IPS DF 19.7 (cell line): ENCODE measurements around the gene IGFBP7.

Source experiments
- DNase-seq: peaks from one replicate; pipeline ENCODE4 v3.0.0-alpha.2; 2013; ENCODE audit warnings: low read depth, low spot score

IGFBP7 gene

DNA sequence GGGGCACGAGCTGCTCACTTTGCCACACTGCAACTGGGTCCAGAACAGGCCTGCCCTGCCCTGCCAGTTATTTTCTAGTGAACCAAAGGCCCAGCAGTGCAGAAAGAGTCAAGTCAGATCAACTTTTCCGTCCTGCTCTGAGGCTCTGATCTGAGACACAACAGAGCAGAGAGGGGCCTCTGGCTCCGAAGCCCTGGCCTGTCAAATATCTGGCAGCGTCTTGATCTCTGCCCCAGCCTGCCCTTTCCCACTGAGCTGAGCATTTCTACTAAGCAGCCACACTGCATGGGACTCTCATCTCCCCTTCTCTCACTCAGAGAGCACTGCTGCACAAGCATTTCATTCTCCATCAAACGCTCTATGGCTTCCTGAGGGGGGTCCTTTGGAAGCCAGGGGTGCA, 11.8 kb downstream of the IGFBP7 start:
- DNase-seq: no peak

DNA sequence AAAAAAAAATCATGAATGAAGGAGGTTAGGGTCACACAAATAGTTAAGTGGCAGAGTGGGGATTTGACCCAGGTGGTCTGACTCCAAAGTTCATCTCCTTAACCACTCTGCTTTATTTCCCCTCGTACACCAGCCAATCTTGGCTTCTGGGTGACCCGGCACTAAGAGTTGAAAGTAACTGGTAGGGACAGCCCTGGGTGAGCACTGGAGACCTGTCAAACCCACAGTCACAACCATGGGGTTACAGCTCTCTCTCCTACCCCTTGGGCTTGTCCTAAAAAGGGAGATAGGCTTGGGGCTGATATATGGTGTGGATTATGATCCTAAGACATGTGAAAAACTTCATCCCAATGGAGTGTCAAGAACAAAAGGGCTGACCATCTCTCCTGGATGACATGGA, 12.5 kb downstream of the IGFBP7 start:
- no peak for DNase-seq

GRCh38 chr4:57095956-57096355, 14.2 kb downstream of the IGFBP7 start:
- no peak for DNase-seq

- DNase-seq: no peak
Measured at GRCh38 chr4:57095245-57095644, 14.9 kb downstream of the IGFBP7 start.

- DNase-seq: no peak
Measured at GRCh38 chr4:57094832-57095223, 15.4 kb downstream of the IGFBP7 start.

DNA sequence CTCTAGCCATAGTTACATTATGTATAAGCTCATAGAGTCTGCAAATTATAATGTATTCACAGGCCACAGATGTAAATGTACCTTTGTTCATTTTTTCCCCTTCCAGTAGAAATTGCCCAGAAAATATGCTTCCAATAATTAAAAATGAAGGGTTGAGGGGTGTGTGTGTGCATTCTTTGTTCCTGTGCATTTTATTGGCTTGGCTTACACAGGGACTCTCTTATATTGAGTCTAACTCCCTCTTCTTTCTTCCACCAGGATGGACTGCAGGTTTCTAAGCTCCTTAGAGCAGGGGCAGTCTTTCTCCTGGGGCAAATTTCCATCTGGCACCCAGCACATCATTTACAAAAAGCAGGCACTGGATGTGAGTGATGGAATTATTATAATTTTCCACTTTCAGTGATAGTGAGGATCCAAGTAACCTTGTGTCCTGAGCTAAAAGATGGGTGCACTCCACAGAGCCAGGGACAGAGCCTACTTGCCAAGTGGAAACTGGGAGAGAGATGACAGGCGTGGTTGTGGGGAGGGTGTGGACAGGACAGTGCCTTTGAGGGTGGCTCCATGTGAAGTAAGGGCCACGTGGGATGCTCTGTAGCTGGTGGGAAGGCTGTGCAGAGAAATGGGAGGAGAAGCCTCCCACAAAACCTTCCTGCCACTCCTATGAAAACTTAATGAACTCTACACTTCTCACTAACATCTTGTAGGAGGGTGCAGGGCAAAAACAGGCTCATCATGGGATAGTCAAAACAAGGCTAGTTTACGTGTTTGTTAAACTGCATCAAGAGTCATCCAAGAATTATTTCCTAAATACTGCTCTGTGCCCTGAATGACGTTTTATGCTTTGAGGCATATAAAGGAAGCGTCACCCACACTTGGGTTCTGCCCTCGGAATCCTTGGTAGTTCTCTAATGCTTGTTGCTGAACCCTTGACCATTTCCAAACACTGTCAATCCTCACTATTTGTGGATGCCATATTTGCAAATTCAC, 16.0 kb downstream of the IGFBP7 start:
- DNase-seq: no peak

DNA sequence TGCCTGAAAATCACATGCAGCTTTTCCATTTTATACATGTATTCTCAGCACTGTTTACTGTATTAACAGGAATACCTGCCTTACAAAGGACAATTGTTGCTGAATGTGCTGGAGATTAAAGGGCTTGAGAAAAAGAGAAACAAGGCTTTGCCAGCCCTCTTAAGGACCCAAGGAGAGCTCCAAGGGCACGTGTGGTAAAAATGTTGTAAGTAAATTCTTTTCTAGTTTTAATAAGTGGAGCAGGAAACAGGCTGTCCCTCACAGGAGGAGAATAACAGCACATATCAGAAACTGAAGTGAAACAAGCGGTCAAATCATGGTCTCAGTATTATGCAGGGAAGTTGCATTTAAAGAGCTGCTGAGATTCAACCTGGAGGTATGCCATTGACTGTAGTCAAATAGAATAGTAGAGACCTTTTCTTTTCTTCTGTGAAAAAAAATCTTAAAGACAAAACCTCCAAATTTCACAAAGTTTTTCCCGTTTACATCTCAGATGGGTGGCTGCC, 18.5 kb downstream of the IGFBP7 start:
- no peak for DNase-seq

- DNase-seq: no peak
Measured at GRCh38 chr4:57090079-57090478, 20.1 kb downstream of the IGFBP7 start.

DNA sequence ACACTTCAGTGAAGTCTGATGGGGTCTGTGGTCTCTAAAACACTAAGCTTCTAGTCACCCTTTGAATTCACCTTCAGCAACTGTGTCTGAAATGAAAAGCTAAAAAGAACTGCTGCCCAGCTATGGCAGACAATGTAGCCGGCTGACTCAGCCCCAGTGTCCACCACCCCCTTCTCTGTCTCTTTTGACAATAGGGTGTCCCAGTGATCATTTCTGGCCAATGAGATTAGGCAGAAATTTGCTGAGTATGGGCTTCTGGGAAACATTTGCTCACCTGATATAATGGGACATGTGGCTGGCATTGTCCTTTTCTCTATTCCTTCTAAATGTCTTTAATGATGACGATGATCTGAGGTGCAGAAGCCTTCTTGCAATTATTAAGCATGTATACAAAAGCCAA, 20.6 kb downstream of the IGFBP7 start:
- DNase-seq: no peak

- DNase-seq: no peak
Measured at GRCh38 chr4:57086031-57086723, 24.0 kb downstream of the IGFBP7 start.

DNA sequence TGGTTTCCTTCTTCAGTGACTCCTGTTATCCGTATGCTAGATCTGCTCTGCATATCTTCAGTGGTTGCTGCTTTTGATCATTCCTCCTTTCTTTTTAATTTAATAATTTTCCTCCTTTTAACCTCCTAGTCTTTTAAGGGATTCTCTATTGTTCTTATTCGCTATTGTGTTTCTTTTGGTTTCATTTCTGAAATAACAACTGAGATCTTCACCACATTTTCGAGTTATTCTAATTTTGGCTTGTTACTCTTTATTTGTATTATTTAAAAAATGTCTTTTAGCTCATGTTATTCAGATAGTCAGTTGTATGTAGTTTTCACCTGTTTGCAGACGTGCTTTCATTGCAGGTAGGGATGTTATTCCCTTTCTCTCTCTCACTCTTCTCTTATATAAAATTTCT, 24.9 kb downstream of the IGFBP7 start:
- no peak for DNase-seq

DNA sequence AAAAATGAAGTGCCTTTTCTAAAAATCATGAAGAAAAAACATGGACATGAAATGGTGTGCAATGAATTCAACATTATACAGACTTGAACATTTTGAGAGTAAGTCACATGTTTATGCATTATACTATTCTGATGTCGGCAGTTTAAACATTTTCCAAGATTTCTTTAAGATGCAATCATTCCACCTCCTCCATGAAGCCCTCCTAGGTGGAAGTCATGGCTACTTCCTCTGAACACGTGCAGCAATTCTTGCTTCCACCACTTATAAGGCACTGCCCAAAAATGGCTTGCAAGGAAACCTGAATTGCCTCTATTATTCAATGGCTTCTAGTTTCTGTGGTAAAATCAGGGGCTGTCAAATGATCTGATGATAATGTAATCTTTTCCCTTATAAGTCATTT, 25.8 kb downstream of the IGFBP7 start:
- DNase-seq: no peak

DNA sequence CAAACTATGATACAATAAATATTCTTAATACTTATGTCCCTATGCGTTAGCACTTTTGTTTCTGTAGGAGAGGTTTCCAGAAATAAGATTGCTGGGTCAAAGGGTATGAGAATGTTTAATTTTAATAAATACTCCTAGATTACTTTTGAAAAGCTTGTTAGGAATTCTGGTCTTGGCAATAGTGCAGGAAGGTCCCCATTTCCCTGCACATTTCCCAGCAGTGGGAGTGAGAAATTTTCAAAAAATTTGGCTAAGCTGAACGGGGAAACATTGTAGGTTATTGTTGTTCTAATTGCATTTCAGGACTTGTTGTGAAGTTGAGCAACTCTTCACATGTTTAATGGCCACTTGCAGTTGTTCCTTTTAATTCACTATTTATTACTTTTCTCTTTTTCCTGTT, 27.1 kb downstream of the IGFBP7 start:
- no peak for DNase-seq

DNA sequence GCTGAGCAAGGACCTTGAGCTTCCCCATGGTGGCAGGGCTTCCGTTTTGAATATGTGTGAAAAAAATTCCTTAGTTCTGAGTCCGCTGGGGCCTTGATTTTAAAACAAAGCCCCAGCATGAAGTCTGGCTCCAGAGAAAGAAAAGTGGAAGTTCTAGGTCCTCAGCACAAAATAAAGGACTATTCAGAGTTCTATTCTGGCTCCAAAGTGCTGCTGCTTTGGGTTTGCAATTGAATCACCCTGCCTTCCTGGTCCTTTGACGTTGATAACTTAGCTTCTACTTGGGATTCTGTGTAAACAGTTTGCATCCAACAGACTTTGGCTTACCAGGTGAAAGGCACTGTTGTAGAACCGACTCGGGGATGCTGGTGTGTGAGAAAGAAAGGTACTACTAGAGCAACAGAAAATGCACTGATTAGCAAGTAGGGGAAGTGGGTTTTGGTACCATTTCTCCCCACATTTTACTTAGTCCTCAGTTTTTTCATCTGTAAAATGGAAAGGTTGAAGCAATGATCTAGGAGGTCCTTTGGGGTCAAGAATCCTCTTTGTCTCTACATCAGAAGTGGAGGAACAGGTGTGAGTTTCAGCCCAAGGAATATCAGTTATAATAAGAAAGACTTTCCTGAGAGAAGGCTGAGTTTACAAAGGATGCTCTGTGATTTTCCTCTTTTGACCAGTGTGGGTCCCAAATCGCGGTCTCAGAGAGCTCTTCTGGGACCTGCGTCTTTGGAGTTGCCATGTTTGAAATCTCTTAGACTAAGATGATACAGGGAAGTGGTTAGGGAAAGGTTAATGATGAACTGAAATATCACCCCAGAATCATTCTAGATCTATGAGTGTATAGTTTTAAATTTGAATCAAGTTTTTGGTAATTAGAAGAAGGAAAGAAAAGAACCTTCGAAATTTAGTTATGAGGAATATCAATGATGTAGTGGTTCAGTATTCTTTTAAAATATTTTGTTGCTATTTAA, 28.2 kb downstream of the IGFBP7 start:
- peak; percentile 47 for DNase-seq

- no peak for DNase-seq
Measured at GRCh38 chr4:57080781-57081650, 29.2 kb downstream of the IGFBP7 start.

DNA sequence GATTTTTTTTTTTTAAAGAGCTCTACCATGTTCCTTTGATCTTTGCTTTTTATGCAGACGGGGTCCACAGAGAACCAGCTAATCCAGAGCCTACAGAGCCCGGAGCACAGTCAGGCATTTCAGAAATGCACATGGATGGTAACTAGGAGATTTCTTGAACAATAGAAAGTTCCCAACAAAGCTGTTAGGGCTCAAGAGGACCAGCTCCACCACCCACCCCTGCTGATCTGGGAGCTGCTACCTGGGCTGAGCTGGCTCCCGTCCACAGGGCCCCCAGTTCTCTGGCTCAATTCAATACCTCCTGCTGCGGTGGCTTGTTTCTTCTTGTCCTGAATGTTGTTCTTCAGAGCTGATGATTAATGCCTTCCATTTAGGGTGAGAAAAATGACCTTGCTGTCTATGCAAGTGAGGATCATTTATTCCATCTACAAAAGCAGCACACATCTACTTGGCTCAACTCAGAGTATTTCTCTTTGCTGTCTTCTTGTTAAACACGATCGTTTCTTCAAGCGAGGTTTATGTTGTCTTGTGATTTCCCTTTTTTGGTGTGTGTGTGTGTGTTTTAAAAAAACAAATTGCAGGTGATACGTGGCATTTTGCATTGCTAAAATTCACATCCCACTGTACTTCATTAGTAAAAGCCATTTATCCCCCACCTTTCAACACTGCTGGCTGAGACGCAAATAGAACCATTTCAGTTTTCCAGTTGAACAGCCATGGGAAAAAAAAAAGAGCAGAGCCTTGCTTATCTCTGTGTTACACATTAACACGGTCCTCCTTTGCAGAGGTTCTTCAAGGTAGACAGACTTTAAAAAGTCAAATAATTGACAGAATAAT, 31.3 kb downstream of the IGFBP7 start:
- DNase-seq: peak; percentile 73

DNA sequence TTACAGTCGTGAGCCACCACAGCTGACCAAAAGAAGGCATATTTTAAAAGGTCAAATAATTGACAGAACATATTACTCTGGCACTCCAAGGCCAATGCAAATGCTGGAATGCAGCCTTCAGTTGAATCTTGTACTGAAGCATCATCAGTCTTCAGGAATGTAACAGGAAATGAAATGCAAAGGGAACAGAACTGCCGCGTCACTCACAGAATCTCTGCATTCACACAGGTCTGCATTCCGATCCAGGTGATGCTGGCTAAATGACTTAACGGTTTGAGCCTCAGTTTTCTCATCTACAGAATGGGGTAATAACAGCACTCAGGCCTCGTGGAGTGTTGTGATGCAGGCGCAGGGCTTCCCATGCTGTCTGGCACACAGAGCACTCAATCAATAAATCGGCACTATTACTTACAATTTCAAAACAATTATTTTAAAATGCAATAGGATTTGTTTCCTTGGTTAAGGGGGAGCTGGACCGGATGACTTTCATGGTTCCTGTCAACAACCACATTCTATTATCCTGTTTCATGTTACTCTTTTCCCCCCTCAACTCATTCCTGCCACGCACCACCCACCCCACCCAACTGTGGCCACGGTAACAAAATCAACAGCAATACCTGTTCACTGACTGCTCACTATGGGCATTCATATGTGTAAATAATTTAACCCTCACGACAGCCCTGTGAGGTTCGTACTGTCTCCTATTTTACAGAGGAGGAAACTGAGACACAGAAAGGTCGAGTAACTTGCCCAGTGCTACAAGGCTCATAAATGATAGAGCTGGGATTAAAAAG, 32.4 kb downstream of the IGFBP7 start:
- DNase-seq: peak; percentile 82

DNA sequence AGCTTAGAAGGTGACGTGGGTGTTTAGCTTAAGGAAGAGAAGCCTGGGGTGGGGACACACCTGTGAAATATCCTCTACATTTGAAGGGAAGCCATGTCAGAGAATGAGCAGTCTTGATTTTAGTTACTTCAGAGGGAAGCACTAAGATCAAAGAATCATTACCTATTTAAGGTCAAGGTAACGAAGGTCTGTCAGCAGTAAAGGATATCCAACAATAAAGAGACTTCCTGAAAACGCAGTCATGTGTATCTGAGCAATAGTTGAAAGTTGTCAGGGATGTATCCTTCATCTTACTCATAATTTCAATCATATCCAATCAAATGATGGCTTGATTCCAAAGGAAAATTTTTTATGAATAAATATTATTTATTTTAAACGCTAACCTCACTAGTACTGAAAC, 33.5 kb downstream of the IGFBP7 start:
- DNase-seq: no peak

GRCh38 chr4:57075367-57075766, 34.8 kb downstream of the IGFBP7 start:
- DNase-seq: no peak
